ENCODE measurements around the gene RSL24D1.
"Not testable (repeated sequence)": the region's sequence is repeated elsewhere in the genome, so short reads cannot be mapped to it uniquely, and the experiment has no call there.

Gene RSL24D1

GRCh38 chr15:55204464-55204863, 7.7 kb upstream of the RSL24D1 start:
- DNase-seq, result no peak

- no peak for DNase-seq
These were observed 5.5 kb upstream of the RSL24D1 start for GRCh38 chr15:55202206-55202605.

- no peak for DNase-seq
These were observed 2.0 kb upstream of the RSL24D1 start for GRCh38 chr15:55198706-55199105.

- DNase-seq, result no peak
These were observed 978 bp upstream of the RSL24D1 start for GRCh38 chr15:55197719-55198118.

- DNase-seq, result no peak
These were observed 593 bp upstream of the RSL24D1 start for GRCh38 chr15:55197362-55197705.

- no peak for DNase-seq
These were observed 745 bp downstream of the RSL24D1 start for GRCh38 chr15:55195996-55196395.

GRCh38 chr15:55194256-55194655, 2.5 kb downstream of the RSL24D1 start:
- no peak for DNase-seq

- no peak for DNase-seq
These were observed 10.4 kb downstream of the RSL24D1 start for GRCh38 chr15:55186331-55186730.

- DNase-seq, result no peak
These were observed 13.1 kb downstream of the RSL24D1 start for GRCh38 chr15:55183679-55184078.

- no peak for DNase-seq
These were observed 17.6 kb downstream of the RSL24D1 start for GRCh38 chr15:55179141-55179540.

GRCh38 chr15:55170361-55170760, 26.4 kb downstream of the RSL24D1 start:
- DNase-seq, result no peak

GRCh38 chr15:55168350-55168974, 28.3 kb downstream of the RSL24D1 start:
- peak; percentile 18 for DNase-seq

GRCh38 chr15:55164284-55164683, 32.5 kb downstream of the RSL24D1 start:
- DNase-seq, result no peak

GRCh38 chr15:55151631-55152030, 45.1 kb downstream of the RSL24D1 start:
- DNase-seq, result no peak

GRCh38 chr15:55143132-55143531, 53.6 kb downstream of the RSL24D1 start:
- DNase-seq, result not testable (repeated sequence)

- no peak for DNase-seq
These were observed 62.8 kb downstream of the RSL24D1 start for GRCh38 chr15:55133972-55134371.

GRCh38 chr15:55132672-55133071, 64.1 kb downstream of the RSL24D1 start:
- no peak for DNase-seq
